Stimulated activated naive B cell treated with anti-CD40 and anti-IgM and Interleukin-4, amounts not matched to agents 10 μg/mL and 1 μg/mL and 100 μg/mL, for 72 hours (primary cell): Measurements from ENCODE around the gene NUP214.

Experiments
- ATAC-seq, 2 donors: fragments of 150-1000 bp; cut with Tn5 transposase; replicated peaks; 2 replicates each; pipeline ENCODE4 v1.10.0; 2021; ENCODE audit warnings: moderate library complexity in 1 of 2
- DNase-seq: peaks from one replicate; pipeline ENCODE4 v3.0.0; 2021
- H3K27ac Mint-ChIP-seq: one replicate; pipeline ENCODE4 v1.8.0; 2022; ENCODE audit warnings: mild to moderate bottlenecking, mixed read lengths
- H3K27me3 Mint-ChIP-seq, 2 donors: one replicate each; pipeline ENCODE4 v1.8.0; 2022; ENCODE audit warnings: mixed read lengths in 2 of 2
- H3K36me3 Mint-ChIP-seq, 2 donors: one replicate each; pipeline ENCODE4 v1.8.0; 2022; ENCODE audit warnings: mixed read lengths in 2 of 2, mild to moderate bottlenecking in 1 of 2
- H3K4me1 Mint-ChIP-seq, 2 donors: one replicate each; pipeline ENCODE4 v1.8.0; 2022; ENCODE audit warnings: mixed read lengths in 2 of 2, mild to moderate bottlenecking in 1 of 2
- H3K4me3 Mint-ChIP-seq, 2 donors: one replicate each; pipeline ENCODE4 v1.8.0; 2022; ENCODE audit warnings: mild to moderate bottlenecking in 2 of 2, mixed read lengths in 2 of 2, moderate library complexity in 1 of 2
- H3K9me3 Mint-ChIP-seq, 2 donors: one replicate each; pipeline ENCODE4 v1.8.0; 2022; ENCODE audit warnings: mixed read lengths in 2 of 2, mild to moderate bottlenecking in 1 of 2

NUP214 gene

DNA sequence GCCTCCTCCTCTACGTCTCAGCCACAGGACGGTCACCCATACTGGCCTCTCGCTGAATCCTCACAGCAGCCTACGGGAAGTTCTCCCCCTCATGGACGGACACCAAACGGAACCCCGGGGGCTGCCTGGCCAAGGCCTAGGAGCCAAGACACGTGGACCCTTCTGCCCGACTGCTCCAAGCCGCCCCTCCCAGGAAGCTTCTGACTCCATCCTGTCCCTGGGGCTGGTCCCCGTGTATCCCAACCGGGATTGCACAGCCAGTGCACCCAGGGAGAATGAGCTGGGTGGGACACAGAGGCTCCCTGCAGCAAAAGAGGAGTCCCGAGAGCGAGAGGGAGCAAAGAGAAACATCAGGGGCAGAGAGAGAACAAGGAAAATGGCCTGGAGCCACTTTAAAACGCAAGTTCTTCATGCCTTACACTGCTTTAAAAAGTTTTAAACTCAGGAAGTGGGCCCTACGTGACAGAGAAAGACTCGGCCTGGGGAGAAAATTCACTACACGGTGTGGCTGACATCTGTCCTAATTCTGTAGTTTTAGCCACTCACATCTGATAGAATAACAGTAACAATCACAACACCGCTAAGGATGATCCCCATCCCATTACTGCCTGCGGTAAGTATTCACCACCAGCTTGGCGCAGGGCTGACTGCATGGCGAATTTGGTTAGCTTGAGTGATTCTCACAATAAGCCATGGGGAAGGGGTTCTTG is 147.9 kb downstream of the NUP214 start:
- Mint-ChIP-seq H3K27me3 (no peaks in the 10 kb centered on the region), H3K9me3 (no peaks in the 10 kb centered on the region), H3K27ac (peak overlapping the region; percentile 94), H3K4me1 (peaks cover 41 to 68% of the 10 kb centered on the region in 2 donors), H3K4me3 (peak overlapping the region; percentile 90 to 96), H3K36me3 (peaks cover 3 to 13% of the 10 kb centered on the region in 2 donors)
- DNase-seq (no peak), ATAC-seq (no peak)

DNA sequence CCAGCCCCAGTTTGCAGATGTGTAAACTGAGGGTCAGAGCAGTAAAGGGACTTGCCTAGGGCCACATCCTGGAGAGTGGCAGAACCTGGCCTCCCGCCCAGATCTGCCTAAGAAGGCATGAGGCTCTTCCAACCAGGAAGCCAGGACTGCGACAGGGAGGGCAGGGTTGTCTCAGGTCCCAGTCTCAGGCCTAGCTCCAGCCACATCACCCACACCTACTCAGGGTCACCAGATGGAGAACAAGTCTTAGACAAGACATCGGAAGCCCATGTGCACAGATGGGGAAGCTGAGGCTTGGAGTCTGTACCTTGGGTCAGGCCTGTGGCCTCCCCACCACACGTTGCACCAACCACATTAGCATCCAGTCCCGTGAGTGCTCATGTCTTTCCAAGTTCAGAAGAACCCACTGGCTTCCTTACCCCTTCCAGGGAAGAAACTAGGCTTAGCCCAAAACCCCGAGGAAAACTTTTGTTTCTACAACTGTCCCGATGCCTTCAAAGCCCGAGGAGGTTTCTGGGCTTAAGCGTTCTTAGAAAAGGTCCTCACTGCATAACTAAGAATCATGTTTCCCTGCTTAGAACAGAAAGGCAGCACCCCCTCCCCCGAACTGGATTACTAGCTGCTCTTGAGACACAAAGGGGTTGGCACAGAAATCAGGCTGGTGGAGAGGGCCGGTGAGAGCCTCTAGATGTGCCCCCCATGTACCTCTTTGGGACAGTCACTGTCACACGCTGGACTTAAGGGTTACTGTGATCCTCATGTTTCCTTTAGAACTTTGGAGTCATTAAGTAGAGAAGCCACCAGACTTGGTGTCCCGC is 148.7 kb downstream of the NUP214 start:
- Mint-ChIP-seq H3K4me3 (peak overlapping the region; percentile 90 to 96), H3K4me1 (peaks cover 38 to 62% of the 10 kb centered on the region in 2 donors), H3K27me3 (no peaks in the 10 kb centered on the region), H3K36me3 (peaks cover 3 to 13% of the 10 kb centered on the region in 2 donors), H3K27ac (peak overlapping the region; percentile 94), H3K9me3 (no peaks in the 10 kb centered on the region)
- DNase-seq (peak; percentile 13), ATAC-seq (peak in 1 of 2 donors; percentile 7)

DNA sequence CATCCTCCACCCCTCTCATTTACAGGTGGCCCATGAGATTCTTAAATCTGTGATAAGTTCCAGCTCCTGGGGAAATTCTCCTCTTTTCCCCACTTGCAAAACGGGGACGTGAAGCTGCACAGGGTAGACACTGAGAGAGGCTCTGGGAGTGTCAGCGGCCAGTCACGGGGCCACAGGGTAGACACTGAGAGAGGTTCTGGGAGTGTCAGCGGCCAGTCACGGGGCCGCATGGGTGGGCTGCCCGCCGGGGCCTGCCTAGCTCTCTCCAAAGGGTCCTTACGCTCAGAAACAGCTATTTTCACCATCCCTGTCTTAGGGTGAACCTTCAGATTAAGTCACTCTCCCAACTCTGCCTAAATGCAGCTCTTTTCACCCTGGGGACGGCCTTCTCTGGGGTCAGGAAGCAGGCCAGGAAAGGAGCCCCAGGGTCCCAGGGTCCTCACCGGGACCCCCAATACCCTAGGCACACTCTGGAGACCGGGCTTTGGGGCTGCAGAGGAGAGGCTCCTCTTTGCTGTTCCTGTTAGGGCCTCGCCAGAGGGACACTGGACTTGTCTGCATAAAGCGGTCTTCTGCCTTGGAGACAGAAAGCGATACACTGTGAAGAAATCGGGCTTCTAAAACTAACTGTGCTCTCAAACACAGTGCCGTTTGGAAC is 149.4 kb downstream of the NUP214 start:
- Mint-ChIP-seq H3K4me1 (peaks cover 33 to 56% of the 10 kb centered on the region in 2 donors), H3K4me3 (peak overlapping the region; percentile 90 to 96), H3K27me3 (no peaks in the 10 kb centered on the region), H3K27ac (peak overlapping the region; percentile 94), H3K9me3 (no peaks in the 10 kb centered on the region), H3K36me3 (peaks cover 3 to 13% of the 10 kb centered on the region in 2 donors)
- peak; percentile 49 to 53 for ATAC-seq
- DNase-seq: no peak

DNA sequence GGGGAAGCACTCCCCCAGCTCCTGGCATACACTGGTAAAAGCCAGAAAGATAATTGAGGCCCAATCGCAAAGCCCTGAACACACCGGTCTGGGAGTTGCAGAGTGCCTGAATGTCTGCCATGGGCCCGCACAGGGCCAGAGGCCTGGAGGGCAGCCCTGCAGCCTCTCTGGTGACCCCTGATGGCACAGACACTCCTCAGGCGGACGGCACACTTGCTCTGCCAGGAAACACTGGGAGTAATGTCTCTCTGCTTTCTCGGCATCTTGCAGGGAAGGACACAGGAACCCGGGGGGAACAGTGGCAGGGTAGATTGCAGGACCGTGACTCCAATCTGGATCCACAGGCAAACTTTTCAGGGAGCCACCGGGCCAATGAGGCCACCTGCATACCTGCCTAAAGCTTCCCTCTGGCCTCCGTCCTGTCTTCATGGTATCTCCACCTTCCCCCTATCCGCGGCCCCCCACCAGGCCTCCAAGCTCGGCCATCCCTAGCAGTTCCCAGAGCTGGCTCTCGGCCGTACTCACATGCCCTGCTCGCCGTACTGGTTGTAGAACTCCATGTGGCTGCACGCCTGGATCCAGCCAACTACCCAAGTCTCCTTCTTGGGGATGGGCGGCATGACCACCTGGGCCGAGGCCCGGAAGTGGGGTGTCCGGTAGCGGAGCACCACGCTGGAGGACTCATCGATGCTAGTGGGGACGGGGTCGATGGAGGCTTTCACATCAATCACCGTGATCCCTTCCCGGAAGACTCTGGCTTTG is 150.1 kb downstream of the NUP214 start:
- ATAC-seq (peak; percentile 42 to 50), DNase-seq (peak; percentile 43)
- peak overlapping the region; percentile 90 to 96 for H3K4me3 Mint-ChIP-seq
- peak overlapping the region; percentile 94 for H3K27ac Mint-ChIP-seq
- H3K4me1 Mint-ChIP-seq: peaks cover 29 to 49% of the 10 kb centered on the region in 2 donors
- peaks cover 3 to 9% of the 10 kb centered on the region in 2 donors for H3K36me3 Mint-ChIP-seq
- H3K27me3 Mint-ChIP-seq: no peaks in the 10 kb centered on the region
- H3K9me3 Mint-ChIP-seq: no peaks in the 10 kb centered on the region

DNA sequence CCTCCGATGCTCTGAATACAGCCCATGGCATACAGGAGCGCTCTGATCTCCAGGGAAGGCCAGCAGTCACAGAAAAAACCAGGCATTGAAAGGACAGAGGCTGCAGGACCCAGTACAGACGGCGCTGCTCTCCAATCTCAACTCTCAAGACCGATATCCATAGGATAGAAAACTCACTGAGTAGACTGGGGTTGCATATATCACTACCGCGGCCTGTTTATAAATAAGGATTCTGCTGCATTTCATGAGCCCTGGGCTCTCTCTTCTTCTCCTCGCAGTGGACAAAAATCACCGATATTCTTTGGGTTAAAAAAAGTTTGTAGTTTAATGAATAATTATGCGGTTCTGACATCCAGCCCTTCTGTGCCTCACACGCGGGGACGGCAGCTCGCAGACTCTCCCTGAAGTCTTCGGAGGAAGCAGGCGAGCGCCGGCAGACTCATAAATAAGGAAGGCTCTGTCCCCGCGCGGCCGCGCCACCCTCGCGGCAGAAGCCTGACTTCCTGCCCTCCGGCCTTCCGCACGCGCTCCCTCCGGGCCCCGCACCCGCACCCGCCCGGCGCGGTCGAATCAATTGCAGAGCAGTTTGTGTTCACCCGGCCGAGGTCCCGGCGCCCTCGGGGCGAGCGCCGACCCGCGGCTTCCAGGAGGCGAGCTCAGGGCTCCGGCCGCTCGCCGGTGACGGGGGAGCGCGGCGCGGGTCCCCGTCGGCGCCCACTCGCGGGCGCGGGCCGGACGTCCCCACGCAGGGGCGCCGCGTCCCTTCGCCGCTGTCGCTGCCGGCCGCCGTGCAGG is 150.9 kb downstream of the NUP214 start, which contains the start of gene FAM78A:
Gene FAM78A (minus strand): TSS at position 417 of the 795 bp plus-strand sequence. CDS start 331 bp downstream, at position 86.
- ATAC-seq: peak; percentile 10 to 16
- H3K27ac Mint-ChIP-seq: peak within 1 kb of the TSS; percentile 94
- H3K27me3 Mint-ChIP-seq: peaks cover 5 to 6% of the 10 kb centered on the region in 2 donors
- peaks cover 3 to 9% of the 10 kb centered on the region in 2 donors for H3K36me3 Mint-ChIP-seq
- peak; percentile 21 for DNase-seq
- H3K4me3 Mint-ChIP-seq: peak within 1 kb of the TSS; percentile 90 to 96
- H3K9me3 Mint-ChIP-seq: no peaks in the 10 kb centered on the region
- H3K4me1 Mint-ChIP-seq: peaks cover 22 to 45% of the 10 kb centered on the region in 2 donors

DNA sequence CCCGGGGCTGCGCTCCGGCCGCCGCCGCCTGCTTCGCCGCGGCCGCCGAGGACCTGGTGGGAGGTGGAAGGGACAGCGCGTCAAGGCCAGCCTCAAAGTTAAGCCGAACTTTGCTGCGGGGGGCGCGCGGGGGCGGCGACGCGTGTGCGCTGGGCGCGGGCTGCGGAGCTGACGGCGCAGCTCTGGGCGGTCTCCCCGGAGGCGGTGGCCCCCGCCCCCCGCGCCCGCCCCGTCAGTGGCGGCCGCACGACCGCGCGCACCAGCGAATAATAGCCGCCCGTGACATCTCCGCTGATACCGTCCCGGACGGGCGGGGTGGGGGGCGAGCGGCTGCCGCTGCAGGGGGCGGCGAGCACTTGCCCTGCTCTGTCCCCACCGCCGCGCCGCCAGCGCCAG is 151.5 kb downstream of the NUP214 start:
- Mint-ChIP-seq H3K36me3 (peaks cover 3 to 9% of the 10 kb centered on the region in 2 donors), H3K27me3 (peaks cover 8 to 12% of the 10 kb centered on the region in 2 donors), H3K9me3 (no peaks in the 10 kb centered on the region), H3K4me1 (peaks cover 21 to 42% of the 10 kb centered on the region in 2 donors), H3K4me3 (peak overlapping the region; percentile 34 to 90), H3K27ac (no peak overlapping the region)
- peak; percentile 15 to 21 for ATAC-seq
- no peak for DNase-seq

DNA sequence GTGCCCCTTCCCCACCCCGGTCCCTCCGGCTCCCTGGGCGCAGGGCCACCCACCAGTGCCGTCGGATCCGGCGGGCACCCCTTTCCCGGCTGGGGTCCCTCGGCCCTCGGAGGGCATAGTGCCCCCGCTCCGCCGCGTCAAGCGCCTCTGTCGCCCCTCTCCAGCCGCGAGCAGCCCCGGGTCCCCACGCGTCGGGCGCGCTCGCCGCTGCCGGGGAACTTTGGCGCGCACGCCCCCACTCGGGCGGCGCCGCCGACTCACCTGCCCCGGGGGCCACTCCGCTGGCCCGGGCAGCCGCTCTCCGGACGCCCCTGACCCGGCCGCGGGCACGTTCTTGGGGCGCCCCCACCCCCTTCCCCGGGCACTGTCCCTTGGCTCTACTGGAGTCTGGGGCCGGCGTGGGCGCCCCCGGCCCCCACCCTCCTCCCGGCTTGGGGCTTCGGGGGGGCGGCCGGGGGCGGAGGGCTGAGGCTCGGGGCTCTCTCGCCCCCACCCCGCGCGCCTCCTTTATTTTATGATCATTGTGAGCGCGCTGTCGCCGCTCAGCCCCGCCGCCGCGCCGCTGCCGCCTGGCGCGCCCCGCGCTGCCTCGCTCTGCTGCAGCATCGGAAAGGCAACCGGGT is 152.0 kb downstream of the NUP214 start:
- ATAC-seq: peak; percentile 5 to 18

DNA sequence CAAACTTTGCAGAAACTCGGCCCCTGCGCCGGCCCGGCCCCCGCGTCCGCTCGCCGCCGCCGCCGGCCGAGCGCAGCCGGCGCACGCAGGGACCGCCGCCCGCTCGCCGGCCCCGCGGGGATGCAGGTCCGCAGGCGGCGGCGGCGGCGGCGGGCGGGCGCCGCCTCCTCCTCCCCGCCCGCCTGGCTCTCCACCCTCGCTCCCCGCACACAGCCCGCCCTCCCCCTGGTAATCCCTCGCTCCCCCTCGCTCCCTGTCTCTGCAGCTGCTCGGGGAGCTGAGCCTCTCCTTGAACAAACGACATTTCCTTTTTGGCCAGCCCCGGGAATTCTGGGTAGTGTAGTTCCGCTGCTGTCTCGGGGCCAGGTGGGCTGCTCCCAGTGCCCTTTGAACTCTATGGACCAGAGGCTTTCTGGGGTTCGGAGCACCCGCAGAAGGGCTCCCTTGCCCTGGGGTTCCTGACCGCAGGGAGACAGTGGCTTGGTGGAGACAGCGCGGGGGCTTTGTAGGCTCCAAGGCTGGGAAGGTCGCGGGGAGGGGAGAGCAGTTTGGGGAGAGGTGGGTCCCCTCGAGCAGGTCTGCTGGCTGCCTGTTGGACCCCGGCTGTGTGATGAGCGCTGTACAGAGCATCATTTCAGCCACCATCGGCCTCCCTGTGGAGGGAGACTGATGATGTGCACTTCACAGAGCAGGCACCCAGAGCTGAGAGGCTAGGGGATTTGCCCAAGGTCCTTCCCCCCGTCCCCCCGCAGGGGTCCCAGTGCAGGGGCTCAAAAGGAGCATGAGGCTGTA is 152.7 kb downstream of the NUP214 start:
- peak overlapping the region; percentile 91 for H3K27ac Mint-ChIP-seq
- peaks cover 14 to 20% of the 10 kb centered on the region in 2 donors for H3K27me3 Mint-ChIP-seq
- peaks cover 19 to 37% of the 10 kb centered on the region in 2 donors for H3K4me1 Mint-ChIP-seq
- DNase-seq: peak; percentile 54
- H3K9me3 Mint-ChIP-seq: no peaks in the 10 kb centered on the region
- peak; percentile 53 to 63 for ATAC-seq
- H3K36me3 Mint-ChIP-seq: peaks cover 0 to 9% of the 10 kb centered on the region in 2 donors
- H3K4me3 Mint-ChIP-seq: peak overlapping the region; percentile 90 to 93

More for the DNA sequence above, 152.0 kb downstream of the NUP214 start:
- DNase-seq: peak; percentile 13
- H3K4me3 Mint-ChIP-seq: peak overlapping the region; percentile 34 to 90
- H3K27ac Mint-ChIP-seq: no peak overlapping the region
- H3K27me3 Mint-ChIP-seq: peaks cover 13 to 17% of the 10 kb centered on the region in 2 donors
- peaks cover 3 to 9% of the 10 kb centered on the region in 2 donors for H3K36me3 Mint-ChIP-seq
- peaks cover 22 to 42% of the 10 kb centered on the region in 2 donors for H3K4me1 Mint-ChIP-seq
- no peaks in the 10 kb centered on the region for H3K9me3 Mint-ChIP-seq

DNA sequence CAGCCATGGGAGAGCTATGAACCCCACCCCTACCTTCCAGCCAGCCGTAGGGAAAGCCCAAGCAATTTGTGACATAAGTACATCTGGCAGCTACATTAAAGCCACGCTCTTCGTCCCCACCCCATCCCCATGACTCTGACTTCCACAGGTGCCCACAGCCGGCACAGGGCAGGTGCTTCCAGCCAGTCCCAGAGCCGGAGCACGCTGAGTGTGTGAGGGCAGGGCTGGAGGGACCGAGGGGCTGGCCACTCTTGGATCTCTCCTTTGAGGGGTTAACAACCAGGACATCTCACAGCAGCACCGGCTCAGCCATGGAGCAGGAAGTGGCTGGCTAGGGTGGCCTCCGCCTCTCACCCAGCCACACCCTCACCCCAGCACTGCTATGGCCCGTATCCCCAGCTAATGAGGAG is 153.3 kb downstream of the NUP214 start:
- no peak overlapping the region for H3K27ac Mint-ChIP-seq
- no peak overlapping the region for H3K4me3 Mint-ChIP-seq
- no peak for DNase-seq
- peaks cover 14 to 25% of the 10 kb centered on the region in 2 donors for H3K27me3 Mint-ChIP-seq
- no peaks in the 10 kb centered on the region for H3K9me3 Mint-ChIP-seq
- no peak for ATAC-seq
- H3K4me1 Mint-ChIP-seq: peaks cover 19 to 31% of the 10 kb centered on the region in 2 donors
- H3K36me3 Mint-ChIP-seq: peaks cover 0 to 9% of the 10 kb centered on the region in 2 donors

DNA sequence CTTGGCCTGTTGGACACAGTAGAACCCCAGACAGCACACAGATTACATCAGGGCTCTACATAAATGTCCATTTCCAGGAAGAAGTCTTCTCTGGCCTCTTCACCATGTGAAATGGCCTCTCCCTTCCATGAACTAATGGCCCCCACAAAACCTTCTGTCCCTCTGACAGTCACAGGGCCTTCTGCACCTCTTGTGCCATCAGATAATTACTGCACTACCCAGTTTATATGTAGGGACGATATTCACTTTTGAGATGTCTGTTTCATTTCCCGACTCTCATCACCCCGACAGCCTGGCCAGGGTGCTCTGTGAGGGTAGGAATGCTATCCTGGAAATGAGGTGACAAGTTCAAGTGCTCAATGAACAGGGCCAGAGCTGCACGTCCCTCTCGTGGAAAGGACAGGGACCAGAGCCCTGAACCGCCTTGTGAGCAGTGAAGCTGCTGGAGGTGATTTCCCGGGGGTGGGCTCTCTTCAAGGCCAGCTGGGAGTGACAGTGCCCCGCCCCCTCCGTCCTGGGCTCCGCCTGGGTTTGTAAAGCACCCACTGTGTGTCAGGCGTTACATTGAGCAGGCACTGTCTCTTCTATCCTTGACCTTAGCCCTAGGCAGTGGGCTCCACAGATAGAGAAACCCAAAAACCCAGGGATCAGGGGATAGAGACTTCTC is 153.9 kb downstream of the NUP214 start:
- no peaks in the 10 kb centered on the region for H3K9me3 Mint-ChIP-seq
- ATAC-seq (no peak), DNase-seq (no peak)
- H3K4me3 Mint-ChIP-seq: no peak overlapping the region
- peaks cover 0 to 8% of the 10 kb centered on the region in 2 donors for H3K36me3 Mint-ChIP-seq
- peaks cover 15 to 25% of the 10 kb centered on the region in 2 donors for H3K4me1 Mint-ChIP-seq
- H3K27me3 Mint-ChIP-seq: peaks cover 14 to 25% of the 10 kb centered on the region in 2 donors
- H3K27ac Mint-ChIP-seq: no peak overlapping the region

DNA sequence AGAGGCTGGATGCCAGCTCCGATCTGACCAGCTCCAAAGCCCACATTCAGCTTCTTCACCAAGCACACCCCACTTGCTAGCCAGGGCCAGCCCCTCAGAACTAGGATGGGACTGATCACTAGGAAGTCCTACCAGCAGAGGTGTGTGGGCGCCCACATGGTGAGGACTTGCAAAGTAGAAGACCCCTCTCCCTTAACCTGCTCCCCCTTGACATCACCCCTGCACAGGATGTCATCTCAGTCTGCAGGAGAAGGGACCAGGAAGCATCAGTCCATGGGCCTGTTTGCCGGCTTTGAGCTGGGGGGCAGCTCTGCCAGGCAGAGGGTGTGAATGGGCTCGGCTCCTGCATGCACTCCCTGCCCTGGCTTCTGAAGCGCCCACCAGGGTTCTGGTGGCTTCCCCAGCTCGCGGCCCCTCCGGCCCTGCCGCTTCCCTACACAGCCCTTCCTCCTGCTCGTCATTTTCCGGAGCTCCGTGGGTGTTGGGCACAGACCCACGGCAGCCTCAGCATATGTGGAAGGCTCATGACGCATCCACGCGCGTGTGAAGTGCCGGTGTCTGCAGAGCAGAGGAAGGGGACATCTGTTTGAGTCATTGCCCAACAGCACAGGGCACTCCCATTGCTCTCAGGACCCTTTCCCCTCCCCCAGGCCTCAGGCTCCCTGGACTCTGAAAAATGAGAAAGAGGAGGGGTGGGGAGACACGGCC is 154.6 kb downstream of the NUP214 start:
- peaks cover 12 to 20% of the 10 kb centered on the region in 2 donors for H3K4me1 Mint-ChIP-seq
- H3K27me3 Mint-ChIP-seq: peaks cover 14 to 25% of the 10 kb centered on the region in 2 donors
- no peak for DNase-seq
- H3K9me3 Mint-ChIP-seq: no peaks in the 10 kb centered on the region
- H3K36me3 Mint-ChIP-seq: peaks cover 0 to 6% of the 10 kb centered on the region in 2 donors
- no peak for ATAC-seq
- no peak overlapping the region for H3K4me3 Mint-ChIP-seq
- H3K27ac Mint-ChIP-seq: no peak overlapping the region
